Gastrocnemius medialis (tissue), 4 donors: ENCODE results near the gene EXD3.

ENCODE experiments used
- POLR2A ChIP-seq, 2 donors: fragments of 450-650 bp; IDR thresholded peaks; one replicate each; pipeline ENCODE4 v1.6.1; 2017; ENCODE audit warnings: antibody characterized with exemption in 2 of 2, mild to moderate bottlenecking in 2 of 2, moderate library complexity in 2 of 2
- TF ChIP-seq, protein P1 (sequence below), 5 experiments: fragments of 450-650 bp in 3 of 5; fragments of 200-600 bp in 2 of 5; sonication (generic) in 2 of 5; IDR thresholded peaks in 4 of 5; conservative IDR thresholded peaks in 1 of 5; 1 replicate in 4 of 5; 2 replicates in 1 of 5; pipeline ENCODE4 v1.5.1; 2016 to 2019; ENCODE audit warnings: antibody characterized with exemption in 5 of 5, mild to moderate bottlenecking in 3 of 5, moderate library complexity in 3 of 5

GRCh38 chr9:137306066-137306849 lies 116.7 kb downstream of the EXD3 start:
- TF ChIP-seq, protein P1, sequence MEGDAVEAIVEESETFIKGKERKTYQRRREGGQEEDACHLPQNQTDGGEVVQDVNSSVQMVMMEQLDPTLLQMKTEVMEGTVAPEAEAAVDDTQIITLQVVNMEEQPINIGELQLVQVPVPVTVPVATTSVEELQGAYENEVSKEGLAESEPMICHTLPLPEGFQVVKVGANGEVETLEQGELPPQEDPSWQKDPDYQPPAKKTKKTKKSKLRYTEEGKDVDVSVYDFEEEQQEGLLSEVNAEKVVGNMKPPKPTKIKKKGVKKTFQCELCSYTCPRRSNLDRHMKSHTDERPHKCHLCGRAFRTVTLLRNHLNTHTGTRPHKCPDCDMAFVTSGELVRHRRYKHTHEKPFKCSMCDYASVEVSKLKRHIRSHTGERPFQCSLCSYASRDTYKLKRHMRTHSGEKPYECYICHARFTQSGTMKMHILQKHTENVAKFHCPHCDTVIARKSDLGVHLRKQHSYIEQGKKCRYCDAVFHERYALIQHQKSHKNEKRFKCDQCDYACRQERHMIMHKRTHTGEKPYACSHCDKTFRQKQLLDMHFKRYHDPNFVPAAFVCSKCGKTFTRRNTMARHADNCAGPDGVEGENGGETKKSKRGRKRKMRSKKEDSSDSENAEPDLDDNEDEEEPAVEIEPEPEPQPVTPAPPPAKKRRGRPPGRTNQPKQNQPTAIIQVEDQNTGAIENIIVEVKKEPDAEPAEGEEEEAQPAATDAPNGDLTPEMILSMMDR (IDR thresholded peaks at IDR 0.05 in 4 of 5, conservative IDR thresholded peaks at IDR 0.05 in 1 of 5): no peak
- TF ChIP-seq POLR2A (IDR thresholded peaks at IDR 0.05): no peak
